H54 (cell line): ENCODE data around the gene CUX1.

ENCODE experiments used
- DNase-seq: peaks from one replicate; pipeline ENCODE4 v3.0.0; 2011; ENCODE audit warnings: low spot score, mixed read lengths; ENCODE audit not compliant: insufficient read length
- FAIRE-seq: peaks from 3 replicates; lab custom pipeline; 2011; peaks lifted over from hg19 to GRCh38; lab: Jason Lieb, UNC
- POLR2A ChIP-seq: IDR thresholded peaks from 2 replicates; pipeline ENCODE4 v1.6.1; 2011; ENCODE audit warnings: low read depth, mild to moderate bottlenecking, low read length

The CUX1 gene

DNA sequence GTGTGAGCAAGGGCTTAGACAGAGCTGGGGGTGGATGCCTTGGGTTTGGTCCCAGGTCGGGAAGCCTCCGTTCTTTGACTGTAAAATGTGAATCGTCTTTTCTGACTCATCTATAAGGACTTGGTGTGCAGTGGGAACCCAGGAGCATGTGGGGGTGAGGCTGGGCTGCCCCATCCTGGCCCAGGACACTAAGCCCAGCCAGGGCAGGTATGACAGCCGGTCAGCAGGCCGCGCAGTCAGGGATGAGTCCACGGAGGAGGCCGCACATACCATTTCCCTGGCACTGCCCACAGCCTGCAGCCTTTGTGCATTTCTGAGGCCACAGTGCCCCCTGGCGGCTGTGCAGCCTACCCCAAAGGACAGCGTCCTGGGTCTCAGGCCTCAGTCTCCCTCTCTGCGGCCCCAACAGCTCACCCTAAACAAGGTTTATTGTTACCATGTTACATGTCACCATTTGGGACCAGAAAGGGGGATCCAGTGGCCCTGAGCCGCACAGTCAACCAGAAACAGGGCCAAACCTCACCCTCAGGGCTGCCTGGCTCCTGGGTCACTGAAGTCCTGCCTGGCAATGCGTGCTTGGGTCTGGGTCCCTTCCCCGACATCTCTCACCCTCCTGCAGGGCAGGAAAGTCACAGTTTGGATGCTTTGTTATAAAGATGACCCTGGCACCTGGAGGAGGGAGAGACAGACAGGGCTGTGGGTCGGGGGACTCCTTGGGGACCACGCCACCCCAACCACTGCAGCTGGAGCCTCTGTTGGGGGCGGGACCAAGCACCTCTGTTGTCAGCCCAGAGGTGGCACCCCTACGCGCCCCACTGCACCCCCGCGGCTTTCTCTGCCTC lies 454.9 kb downstream of the CUX1 start:
- peak; percentile 92 for DNase-seq
- no peak for TF ChIP-seq POLR2A
- FAIRE-seq: no peak

DNA sequence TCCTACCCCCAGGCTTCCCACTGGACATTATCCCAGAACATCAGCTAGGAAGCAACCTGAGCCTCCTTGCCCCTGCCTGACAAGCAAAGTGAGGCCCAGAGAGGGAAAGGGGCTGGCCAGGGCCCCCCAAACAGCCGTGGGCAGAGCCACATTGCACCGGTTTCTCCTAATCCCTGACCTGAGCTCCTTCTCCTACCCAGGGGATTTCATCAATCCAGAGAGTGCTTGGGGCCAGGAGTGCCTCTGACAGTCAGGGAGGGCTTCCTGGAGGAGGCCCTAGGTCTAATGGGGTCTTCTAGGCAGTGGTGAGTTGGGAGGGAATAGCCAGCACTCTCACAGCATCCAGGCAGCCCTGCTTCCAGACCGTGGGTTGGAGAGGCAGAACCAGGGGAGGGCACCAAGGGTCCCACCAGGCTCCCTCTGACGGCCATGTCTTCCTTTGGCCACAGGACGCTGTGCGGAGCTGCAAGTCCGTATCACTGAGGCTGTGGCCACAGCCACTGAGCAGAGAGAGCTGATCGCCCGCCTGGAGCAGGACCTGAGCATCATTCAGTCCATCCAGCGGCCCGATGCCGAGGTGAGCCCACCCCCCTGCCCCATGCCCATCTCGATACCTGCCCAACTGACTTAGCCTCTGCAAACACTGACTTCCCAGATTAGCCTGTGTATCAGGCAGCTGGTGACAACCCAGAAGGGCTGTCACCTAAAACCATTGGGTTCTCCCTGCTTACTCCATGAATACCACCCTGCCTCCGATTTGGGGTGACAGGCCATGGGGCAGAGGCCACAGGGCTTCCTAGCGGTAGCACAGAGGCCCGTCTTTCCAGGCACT lies 455.7 kb downstream of the CUX1 start:
- FAIRE-seq (no peak), DNase-seq (no peak)
- TF ChIP-seq POLR2A: no peak

DNA sequence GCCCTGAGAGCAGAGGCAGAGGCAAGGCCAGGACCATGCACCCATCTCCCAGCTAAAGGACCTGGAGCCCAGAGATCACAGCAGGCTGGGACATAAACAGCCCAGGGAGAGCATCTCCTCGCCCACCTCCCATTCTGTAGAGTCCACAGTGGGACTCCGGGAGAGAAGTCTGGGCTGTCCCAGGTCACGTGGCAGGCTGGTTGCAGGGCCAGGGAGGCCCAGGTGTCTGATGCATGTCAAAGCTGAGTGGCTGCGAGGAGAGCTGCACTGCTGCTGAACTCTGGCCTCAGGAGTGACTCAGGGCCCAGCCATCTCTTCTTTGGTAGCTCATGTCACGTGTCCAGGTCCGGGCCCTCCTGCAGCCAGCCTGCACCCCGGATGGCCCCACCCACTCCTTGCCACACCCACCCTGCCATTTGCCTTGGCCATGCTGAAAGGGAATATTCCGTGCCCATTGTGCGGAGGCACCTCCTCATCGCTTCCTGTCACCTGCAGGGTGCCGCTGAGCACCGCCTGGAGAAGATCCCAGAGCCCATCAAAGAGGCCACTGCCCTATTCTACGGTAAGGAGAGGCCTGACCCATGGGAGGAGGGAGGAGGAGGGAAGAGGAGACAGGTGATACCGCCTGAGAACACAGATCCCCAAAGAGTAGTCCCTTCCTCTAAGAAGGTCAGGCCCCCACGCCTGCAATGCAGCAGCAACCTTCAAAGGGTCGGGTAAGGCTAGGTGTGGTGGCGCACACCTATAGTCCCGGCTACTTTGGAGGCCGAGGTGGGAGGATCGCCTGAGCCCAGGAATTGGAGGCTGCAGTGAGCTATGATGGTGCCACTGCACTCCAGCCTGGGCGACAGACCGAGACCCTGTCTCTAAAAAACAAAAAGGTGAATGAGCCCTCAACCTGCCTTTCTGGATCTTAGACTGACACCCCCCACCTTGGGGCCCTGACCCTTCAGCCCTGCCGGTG lies 456.6 kb downstream of the CUX1 start:
- TF ChIP-seq POLR2A: no peak
- peak; percentile 61 for FAIRE-seq
- peak; percentile 94 for DNase-seq

DNA sequence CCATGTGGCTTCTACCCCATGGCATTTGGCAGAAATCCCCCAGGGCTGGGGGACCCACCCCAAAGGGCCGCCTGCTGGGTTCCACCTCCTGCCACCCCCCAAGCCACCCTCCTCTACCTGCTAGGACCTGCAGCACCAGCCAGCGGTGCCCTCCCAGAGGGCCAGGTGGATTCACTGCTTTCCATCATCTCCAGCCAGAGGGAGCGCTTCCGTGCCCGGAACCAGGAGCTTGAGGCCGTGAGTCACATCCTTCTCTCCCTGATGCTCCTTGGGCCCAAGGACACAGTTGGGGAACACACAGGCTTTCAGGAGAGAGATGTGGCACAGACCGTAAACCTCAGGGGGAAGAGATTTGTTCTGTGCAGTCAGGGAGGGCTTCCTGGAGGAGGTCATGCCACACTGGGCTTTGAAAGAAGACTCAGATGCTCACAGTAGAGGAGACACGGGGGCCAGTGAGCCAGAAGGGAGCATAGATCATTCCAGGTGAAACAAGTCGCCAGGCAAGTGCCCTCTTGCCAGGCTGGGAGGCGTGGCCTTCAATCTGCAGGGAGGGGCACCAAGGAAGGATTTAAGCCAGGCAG lies 457.8 kb downstream of the CUX1 start:
- TF ChIP-seq POLR2A: no peak
- FAIRE-seq (no peak), DNase-seq (no peak)

DNA sequence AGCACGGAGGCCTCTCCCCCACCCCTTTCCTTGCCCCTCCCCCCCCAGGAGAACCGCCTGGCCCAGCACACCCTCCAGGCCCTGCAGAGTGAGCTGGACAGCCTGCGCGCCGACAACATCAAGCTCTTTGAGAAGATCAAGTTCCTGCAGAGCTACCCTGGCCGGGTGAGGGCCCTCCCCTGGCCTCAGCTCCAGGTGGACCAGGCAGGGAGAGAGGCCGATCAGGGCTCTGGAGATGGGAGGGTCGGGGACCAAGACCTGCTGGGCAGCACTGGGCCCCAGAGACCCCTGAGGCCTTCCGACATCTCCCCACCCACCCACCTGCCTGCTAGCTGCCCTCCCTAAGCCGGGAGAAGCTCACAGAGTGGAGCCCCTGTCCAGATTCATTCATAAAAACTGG lies 460.5 kb downstream of the CUX1 start:
- TF ChIP-seq POLR2A: no peak
- no peak for DNase-seq
- no peak for FAIRE-seq

DNA sequence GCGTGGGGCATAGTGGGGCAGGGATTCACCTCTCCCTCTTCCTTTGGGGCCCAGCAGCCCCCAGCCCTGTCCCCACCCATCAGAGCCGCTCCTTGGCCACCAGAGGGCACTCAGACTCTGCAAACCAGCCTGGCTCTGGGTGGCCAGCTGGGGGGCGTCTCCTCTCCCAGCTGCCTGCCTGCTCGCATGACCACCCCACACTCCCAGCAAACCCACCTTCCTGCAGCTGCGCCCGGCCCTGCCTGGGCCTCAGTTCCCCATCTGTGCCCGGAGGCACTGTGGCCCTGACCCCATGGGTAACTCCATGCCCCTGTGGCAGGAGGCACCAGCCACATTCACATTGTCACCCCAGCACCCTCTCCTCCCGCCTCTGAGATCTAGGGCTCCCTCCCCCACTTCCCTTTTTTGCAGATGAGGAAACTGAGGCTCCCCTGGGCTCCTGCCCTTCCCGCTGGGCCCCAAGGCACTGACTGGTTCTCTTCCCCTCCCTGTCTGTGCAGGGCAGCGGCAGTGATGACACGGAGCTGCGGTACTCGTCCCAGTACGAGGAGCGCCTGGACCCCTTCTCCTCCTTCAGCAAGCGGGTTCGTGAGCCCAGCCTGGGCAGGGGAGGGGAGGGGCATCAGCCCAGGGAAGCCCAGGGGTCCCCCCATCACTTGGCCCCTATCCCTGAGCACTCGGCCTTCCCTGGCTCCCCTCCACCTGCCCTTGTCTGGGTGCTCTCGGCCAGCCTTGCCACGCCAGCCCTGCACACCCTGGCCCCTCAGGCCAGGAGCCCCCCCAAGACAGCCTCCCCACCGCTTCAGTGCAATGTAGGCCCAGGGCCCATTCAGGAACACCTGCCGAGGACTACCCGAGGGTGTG lies 462.3 kb downstream of the CUX1 start:
- TF ChIP-seq POLR2A: no peak
- peak; percentile 82 for DNase-seq
- FAIRE-seq: no peak

DNA sequence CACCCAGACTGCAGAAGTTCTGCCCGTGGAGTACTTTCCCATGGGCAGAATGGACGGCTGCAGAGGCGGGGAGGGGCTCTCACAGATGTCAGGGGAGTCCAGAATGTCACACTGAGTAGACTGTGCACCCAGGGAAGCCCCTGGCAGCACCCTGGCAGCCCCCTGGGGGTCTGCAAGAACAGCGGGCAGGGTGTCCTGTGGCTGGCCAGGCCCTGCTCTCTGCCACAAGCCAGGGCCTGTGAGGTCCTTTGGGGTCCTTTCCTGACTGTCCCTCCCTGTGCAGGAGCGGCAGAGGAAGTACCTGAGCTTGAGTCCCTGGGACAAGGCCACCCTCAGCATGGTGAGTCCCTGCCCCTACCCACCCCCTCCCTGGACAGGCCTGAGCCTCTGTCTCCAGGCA lies 463.1 kb downstream of the CUX1 start:
- DNase-seq (no peak), FAIRE-seq (no peak)
- no peak for TF ChIP-seq POLR2A

DNA sequence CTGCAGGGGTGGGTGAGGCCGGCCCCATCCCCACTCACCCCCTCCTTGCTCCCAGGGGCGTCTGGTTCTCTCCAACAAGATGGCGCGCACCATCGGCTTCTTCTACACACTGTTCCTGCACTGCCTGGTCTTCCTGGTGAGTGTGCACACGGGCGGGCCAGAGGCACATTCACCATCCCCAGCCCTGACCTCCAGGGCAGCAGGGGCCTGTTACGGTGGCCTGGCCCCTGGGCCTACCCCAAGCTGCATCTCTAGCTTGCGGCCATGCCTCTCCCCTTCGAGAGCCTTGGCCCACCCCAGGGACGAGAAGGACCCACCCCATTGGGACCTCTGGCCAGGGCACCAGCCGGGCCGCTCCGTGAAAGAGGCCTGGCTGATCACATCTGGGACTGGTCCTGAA lies 464.4 kb downstream of the CUX1 start:
- TF ChIP-seq POLR2A: no peak
- no peak for FAIRE-seq

DNA sequence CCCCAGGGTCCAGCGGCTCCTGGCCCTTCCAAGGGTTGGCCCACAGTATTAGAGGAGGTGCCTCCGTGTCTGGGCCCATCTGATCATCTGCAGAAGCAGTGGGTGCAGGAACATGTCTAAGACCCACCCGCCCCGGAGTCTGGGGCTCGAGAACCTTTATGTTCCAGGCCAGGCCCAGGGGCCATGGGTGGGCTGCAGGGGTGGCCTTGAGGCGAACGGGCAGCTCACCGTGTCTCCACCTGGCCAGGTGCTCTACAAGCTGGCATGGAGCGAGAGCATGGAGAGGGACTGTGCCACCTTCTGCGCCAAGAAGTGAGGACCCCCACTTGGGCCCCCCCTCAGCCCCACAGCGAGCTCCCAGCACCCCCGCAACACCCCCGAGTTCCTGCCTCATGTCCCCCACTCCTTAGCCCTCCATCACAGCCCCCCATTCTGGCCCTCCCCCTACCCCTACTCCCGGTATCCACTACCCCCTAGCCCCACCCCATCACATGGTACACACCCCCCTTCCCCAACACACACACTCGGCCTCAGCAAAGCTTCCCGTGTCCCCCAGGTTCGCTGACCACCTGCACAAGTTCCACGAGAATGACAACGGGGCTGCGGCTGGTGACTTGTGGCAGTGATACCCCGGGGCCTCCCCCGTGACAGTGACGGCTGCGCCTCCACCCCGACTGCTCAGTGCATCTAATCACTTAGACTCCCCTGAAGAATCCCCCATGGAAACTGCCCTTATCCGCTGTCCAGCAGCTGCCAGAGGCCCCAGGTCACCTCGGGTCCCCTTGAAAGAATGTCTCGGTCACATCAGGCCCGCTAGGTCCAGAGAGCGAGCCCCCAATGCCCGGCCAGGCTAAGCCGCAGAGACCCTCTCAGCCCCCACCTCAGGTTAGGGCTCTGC lies 465.3 kb downstream of the CUX1 start:
- TF ChIP-seq POLR2A: no peak
- no peak for FAIRE-seq
- DNase-seq: no peak

More for the DNA sequence above, 464.4 kb downstream of the CUX1 start:
- no peak for DNase-seq

DNA sequence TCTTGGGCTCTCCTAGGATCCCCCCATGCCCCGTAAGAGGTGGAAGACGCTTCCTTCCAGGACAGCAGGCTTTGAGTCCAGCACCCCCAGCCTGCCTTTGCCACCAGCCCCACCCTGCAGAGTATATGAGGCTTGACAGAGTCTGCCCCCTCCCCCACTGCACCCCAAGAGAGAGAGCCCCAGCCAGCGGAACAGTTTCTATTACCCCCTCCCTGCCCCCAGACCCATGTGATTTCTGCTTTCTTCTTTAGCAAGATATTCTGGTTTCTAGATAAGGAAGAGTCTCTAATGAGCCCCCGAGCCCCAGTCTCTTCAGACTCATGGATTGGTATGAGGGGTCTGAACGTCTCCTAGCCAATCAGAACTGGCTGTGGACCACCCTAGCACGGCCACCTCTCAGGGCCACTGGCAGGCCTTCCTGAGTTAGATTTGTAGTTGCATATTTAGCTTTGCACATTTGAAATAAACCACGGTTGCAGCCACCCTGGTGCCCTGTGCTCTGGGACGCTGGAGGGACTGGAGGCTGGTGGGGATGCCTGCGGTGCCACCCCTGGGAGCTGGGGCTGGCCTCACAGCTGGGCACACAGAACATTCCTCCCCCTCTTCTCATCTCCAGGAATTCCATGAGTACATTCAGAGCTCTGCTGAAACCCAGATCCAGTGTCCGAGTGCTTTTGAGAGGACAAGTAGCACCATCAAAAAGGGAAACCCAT lies 466.2 kb downstream of the CUX1 start:
- no peak for FAIRE-seq
- no peak for TF ChIP-seq POLR2A

DNA sequence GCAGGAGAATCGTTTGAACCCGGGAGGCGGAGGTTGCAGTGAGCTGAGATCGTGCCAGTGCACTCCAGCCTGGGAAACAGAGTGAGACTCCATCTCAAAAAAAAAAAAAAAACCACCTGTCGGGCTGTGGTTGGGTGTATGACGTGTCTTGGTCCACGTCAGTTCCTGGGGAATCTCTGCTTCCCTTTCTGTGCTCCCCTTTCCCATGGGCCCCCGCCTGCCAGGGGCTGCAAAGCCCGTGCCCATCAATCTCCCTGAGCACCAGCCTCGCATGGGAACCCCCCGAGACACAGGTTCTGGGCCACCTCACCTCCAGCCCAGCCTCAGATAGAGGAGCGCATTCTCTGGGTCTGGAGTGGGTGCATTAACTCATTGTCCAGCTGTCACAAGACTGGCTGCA lies 467.0 kb downstream of the CUX1 start:
- FAIRE-seq (no peak), DNase-seq (no peak)
- TF ChIP-seq POLR2A: no peak

More for the DNA sequence above, 466.2 kb downstream of the CUX1 start:
- DNase-seq: no peak
